GM18868 (cell line): ENCODE data around the gene APOC3.
"Not testable (repeated sequence)": the region's sequence is repeated elsewhere in the genome, so short reads cannot be mapped to it uniquely, and the experiment has no call there.

Experiments
- ATAC-seq: cut with Tn5 transposase; IDR thresholded peaks from one replicate; pipeline ENCODE4 v1.9.1; 2021; ENCODE audit warnings: mild to moderate bottlenecking, moderate library complexity; ENCODE audit not compliant: unreplicated experiment

Gene APOC3

DNA sequence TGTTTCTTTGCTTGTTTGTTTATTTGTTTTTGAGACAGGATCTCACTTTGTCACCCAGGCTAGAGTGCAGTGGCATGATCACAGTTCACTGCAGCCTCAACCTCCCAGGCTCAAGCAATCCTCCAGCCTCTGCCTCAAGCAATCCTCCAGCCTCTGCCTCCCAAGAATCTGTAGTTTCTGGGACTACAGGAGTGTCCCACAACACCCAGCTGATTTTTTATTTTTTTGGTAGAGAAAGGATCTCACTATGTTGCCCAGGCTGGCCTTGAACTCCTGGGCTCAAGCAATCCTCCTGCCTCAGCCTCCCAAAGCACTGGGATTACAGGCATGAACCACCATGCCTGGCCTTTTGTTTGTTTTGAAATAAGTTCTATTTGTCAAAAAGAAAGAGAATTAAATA is 28.0 kb upstream of the APOC3 start:
- ATAC-seq, result not testable (repeated sequence)

DNA sequence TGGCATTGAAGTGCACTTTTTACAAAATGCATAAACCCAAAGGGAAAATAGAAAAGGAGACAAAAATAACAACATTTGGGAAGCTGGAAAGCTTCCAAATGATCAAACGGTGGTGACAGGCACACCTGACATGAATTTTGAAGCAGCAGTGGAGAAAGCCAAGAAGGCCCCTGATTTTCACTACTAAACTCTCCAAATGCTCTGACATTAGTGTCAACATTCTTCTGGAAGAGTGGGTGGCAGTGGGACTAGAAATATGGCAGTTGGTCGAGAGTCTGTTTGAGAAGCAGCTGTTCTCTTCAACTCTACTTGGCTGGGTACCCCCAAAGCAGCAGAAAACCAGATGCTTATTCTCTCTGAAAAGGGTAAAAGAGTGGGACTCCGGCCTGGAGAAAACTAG is 25.7 kb upstream of the APOC3 start:
- ATAC-seq, result no peak

DNA sequence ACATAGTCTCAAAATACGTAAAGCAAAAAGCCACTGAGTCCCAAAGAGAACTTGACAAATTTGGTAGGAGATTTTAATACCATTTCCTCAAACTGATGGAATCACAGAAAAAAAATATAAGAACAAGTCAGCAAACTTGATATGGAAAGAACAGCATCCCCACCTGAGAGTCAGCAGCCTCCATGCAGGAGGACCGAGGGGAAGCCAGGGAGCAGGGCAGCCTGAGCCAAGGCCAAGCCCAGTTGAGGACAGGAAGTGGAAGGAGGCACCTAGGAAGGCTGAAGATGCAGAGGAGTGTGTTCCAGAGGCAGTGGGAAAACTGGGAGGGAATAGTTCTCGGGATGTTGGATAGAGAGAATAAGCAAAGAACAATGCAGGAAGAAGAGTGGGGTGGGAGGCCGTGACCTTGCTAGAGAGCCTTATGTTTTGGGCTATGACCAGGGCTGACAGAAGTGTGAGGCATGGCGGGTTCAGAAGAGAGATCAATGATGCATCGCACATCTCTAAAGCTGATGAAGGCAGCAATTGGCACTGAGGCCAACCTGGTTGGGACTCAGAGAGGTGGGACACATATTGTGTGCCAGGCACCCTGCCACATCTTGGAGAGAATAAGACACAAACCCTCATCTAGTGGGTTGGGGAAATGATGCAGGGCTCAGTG is 22.0 kb upstream of the APOC3 start:
- ATAC-seq, result no peak

DNA sequence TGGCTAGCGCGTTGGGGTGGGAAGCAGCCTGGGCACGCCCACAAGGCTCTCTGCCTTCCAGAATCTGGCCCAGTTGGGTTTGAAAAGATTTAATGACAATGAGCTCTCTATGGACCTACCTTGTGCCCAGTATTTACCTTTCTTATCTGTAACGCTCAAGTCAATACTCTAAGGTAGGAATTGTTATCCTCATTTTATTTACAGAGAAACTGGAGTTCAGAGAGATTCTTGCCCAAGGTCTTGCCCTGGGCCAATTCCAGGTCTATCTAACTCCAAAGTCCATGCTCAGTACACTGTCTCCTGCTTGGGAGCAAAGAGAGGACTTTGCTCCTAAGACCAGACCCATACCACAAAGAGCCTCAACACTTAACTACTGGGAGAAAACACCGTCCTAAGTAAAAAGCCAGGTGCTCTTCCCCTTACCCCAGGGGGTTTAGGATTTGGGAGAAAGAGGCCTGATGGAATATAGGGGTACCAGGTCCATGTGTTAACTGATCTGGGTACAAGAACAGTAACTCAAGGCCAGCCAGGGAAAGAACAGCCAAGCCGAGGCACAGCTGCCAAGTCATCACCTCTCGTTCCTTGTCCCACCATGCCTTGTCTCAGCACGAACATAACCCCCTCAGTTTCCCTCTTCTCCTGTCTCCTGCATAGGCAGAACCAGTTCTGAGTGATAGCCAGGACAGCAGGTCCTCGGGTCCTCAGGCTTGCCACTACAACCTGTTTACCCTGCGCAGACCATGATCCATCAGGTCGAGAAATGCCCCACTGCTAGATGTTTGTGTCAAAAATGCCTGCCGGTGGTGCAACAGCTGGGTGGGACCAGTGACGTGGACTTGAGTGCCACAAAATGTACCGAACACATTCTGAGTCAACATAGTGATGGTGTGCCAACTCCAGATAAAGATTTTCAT is 21.2 kb upstream of the APOC3 start:
- no peak for ATAC-seq

DNA sequence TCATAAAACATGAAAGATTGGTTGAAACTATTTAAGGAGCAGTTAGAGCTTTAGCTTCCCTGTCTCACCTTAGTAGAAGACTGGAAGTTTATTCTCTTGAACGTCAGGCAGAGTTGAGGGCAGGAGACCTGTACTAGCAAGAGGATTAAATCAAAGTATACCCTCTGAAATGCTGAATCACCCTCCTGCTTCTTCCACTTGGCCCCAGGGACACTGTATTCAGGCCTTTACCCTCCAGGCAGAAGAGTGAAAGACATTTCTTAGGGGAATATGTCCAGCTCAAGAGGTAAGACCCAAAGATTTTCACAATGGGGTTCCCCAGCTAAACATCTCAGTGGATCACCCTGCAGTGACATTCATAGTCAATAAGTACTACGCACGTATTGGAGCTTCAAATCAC is 18.5 kb upstream of the APOC3 start:
- no peak for ATAC-seq

DNA sequence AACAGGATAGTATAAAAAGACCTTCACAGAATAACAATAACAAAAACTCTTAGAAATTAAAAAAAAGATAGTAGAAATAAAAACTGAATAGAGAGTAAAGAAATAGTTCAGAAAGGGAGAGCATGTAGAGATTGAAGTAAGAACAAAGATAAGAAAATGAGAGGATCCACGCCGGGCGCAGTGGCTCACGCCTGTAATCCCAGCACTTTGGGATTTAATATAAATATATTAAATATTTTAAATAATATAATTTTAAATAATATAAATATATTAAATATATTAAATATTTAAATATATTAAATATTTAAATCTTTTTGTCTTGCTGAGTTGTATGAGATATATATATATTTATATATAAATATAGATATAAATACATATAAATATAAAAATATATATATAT is 17.6 kb upstream of the APOC3 start:
- ATAC-seq, result no peak

DNA sequence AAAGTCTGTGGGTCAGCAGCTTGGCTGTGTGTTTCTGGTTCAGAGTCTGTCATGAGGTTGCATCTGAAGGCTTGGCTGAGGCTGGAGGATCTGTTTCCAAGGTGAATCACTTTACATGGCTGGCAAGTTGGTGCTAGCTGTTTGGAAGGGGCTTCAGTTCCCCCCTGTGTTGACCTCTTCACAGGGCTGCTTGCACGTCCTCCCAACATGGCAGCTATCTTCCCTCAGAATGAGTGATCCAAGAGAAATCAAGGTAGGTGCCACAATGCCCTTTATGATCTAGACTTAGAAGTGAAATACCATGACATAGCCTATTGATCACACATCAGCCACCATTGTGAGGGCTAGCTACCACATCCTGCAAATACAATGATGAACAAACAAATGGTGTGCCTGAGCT is 16.5 kb upstream of the APOC3 start:
- no peak for ATAC-seq

DNA sequence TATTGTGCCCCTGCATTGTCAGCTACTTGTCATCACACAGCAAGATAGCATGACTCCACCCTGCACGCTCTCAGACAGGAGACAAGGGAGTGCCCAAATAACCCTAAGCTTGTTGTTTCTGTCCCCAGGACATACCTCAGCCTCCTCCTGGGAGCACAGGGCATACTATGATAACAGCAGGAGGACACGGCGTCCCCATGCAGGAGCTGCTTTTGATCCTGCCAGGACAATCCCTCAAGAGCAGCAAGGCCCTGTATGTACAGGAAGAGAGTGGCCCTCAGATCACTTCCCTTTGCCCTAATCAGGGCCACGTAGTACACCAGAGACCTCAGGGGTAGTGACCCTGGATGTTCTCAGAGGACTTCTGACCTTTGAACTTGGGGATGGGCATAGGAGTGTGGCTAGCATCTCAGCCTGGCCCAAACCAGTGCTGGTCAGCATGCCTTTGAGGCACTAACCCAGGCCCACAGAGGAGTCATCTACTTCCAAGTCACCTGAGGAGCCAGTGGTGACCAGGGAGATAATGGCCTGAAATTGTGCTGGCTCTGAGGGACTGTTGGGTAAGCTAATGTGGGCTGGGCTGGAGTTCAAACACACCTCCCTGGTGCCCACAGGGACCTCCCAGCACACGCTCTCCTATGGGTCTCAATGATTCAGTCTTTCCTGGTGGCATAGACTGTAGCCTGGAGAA is 15.8 kb upstream of the APOC3 start:
- ATAC-seq, result no peak

DNA sequence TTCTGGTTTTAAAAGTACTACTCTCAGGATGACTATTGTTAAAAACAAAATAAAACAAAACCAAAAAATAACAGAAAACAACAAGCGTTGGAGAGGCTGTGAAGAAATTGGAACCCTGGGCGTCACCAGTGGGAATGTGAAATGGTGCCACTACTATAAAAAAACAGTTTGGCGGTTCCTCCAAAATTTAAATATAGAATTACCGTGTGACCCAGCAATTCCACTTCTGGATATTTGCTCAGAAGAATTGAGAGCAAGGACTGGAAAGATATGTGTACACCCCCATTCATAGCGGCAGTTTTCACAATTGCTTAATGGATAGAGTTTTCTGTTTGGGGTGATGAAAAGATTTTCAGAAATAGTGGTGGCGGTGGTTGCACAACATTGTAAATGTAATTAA is 15.2 kb upstream of the APOC3 start:
- ATAC-seq, result no peak

DNA sequence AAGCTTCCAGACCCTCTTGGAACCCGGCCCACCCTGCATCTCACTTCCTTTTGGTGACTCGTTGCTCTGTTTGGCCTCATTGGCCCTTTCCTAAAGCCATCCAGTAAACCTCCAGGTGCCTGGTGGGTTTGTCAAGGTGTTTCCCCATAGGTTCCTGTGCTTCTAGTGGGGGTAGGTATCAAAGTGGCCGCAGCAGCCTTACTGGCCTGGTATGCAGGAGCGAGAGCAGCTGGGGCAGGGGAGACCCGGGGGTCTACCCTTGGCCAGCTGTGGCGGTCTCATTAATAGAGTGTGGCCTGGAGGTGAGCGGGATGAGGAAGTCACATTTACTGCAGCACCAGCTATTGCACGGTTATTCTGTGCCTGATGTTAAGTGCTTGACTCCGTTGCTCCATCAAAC is 10.7 kb upstream of the APOC3 start:
- no peak for ATAC-seq

DNA sequence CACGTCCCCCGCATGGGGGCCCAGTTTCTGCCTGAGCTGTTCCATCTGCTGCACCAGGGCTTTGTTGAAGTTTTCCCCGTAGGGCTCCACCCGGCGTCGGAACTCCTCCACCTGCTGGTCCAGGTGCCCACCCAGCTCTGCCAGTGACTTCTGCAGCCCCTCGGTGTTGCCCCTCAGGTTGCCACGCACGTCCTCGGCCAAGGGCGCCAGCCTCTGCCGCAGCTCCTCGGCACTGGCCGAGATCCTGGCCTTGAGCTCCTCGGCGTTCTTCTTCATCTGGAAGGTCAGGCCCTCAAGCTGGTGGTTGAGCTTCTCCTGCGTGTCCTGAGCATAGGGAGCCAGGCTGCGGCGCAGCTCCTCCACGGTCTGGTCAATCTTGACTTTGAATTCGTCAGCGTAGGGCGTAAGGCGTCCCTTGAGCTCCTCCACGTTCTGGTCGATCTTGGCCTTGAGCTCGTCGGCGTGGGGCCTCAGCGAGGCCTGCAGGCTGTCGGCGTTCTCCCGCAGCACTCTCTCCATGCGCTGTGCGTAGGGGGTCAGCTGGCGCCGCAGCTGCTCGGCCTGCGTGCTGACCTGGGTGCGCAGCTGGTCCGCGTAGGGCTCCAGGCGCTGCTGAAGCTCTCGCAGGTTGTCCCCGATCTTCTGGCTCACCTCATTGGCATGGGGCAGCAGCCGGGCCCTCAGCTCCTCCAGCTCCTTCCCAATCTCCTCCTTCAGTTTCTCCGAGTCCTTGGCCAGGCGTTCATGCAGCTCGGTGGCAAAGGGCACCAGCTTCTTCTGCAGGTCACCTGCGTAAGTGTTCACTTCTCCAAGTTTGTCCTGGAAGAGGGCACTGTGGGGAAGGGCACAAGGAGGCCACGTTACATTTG is 8.4 kb upstream of the APOC3 start:
- ATAC-seq, result no peak

DNA sequence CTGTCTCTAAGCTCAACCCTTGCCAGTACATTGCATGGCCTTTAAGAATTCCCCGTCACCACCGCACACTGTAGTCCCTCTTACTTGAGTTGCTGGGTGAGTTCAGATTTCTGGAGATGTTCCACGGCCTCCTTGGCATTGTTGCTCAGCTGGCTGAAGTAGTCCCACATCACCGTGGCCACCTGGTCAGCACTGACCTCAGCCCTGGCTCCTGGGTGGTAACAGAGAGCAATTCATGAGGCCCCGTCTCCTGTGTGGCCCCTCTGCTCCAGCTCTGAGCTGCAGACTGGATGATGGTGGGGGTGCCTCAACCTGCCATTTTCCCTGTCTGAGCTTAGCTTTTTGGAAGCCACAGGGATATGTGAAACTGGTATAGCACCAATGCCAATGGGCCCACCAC is 7.1 kb upstream of the APOC3 start:
- no peak for ATAC-seq

DNA sequence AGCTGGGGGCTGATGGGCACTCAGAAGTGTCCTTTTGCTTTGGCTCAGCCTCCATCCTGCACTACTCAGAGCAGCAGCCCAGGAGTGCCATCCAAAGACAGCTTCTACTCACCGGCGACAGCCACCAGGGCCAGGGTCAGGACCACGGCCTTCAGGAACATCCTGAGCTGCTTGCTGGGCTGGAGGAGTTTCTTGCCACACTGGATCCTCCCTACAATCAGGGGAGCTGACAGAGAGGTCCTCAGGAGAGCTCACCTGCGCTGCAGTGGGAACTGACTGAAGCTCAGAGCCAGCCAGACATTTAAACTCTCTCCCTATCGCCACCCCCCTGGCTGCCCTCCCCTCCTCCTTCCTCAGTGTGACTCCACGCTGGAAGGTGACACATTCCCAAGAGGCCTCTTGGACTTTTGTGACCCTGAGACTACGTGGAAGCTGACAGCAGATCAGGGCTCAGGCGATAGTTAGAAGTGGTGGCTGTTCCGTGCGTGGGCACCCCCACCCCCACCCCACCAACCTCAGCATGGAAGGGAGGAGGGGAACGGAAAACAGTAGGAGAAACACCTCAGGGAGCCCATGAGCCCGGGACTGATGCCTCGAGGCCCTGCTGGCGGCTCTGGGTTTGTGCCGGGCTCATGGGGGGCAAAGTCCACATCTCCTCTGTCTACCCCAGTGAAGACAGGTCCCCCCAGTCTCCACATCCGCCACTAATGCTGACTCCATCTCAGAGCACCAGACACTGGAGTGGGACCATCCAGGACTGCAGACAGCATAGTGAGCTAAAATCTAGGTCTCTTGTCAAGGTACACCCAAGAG is 6.5 kb upstream of the APOC3 start, which contains the start of gene APOA4:
APOA4 (minus strand) TSS at position 274 of the 813 bp plus-strand sequence; CDS start at position 161, 113 bp downstream.
- ATAC-seq, result no peak

DNA sequence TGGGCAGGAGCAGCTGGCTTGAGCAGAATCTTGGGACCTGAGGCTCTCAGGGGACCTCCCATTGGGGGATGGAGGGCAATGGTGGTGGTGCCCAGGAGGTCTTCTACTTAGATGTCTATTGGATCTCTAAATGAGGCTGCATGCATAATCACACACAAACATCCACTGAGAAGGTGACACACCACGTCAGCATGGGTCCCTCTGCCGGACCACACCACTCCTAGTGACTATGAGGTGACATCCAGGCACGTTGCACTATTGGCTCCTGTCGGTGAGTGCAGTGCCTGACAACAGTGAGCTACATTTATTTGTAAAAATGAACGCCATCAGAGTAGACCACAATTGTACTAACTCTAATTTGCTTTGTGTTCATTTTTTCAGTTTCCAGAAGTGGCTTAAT is 4.3 kb upstream of the APOC3 start:
- no peak for ATAC-seq

DNA sequence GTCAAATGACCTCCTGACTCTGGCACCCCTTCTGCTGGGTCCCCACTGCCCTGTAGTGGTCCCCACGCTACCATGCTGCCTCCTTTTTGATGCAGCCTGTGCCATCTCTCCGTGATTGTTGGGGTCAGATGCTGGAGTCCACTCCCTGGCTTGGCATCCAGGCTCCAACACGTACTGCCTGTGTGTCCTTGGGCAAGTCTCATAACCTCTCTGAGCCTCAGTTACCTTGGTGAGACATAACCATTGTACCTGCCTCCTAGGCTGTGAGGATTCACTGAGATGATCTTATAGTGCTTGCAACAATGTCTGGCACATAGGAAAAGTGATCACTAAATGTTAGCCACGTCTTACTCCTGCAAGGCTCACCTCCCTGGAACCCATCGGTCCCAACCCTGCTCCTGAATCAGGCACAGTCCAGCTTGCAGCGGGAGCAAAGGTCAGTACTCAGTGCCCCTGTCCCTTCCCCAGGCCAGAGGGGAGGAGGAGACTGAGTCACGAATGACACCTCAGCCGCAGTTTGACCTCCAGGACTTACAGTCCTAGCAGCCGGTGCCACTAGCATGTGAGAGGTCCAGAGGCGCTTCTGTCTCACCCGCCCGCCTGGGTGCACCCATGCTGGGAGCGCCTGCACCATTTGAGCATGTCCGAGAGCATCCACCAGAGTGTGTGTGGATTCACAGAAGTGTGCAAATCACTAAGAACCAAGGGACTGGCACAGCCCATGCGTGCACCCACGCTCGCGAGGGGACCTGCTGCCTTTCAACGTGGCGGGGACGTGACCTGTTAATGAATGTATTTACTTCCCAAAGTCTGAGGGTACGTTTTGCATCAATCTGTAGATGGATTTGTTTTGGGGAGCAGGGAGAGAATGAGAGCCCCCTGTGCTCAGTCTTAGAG is 3.6 kb upstream of the APOC3 start:
- no peak for ATAC-seq

DNA sequence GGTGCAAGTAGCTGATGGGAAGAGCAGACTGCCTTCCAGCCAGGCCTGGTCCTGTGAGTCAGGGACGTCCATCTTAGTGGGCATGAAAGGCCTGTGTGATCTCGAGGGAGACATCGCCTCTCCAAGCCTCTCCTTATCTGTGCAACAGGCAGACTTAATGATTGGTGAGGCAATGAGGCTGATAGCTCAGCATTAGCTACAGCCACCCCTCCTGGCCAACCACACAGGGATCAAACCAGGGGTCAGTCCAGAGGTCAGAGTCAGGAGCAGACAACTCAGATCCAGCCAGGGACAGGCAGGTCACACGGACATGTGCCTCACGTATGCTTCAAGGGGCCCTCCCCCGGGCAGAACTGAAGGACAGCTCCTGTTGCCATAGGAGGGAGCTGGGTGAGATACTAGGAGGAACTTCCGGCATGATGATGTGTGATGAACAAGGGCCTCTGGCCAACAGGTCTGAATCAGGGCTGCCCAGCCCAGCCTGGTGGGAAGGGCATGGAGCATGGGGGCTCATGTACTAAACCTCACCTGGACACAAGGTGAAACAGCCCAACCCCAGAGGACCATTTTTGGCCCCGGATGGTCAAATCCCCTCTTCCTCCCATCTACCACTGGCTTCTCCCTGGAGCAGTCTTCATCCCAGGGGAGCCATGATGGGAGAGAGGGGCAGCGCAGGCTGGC is 2.8 kb upstream of the APOC3 start:
- ATAC-seq, result no peak

DNA sequence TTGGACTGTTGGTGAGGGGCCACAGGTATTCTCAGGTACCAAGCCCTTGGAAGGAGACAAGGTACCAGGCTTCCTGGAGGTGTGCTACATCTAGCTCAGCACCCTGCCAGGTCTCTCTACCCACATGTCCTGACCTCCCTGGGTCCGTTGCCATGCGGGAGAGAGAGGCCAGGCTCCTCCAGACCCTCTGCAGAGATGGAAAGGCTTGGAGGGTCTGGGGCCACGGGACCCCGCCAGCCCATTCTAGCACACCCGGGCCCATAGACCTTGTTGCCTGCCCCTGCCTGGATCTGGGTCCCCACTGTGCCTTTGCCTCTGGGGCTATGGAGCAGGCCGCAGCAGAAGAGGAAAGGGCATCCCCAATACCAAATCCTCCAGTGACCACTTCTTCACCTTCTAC is 2.2 kb upstream of the APOC3 start:
- ATAC-seq, result no peak
